GM12878 (cell line): ENCODE results near the gene LRRN4CL. TPM values are rescaled to one million over a fixed set of nuclear protein-coding genes. Genes with fewer than 3 reads are reported as not detected.

Source experiments
- CHD2 ChIP-seq: IDR thresholded peaks from 2 replicates; pipeline ENCODE4 v1.6.1; 2011; ENCODE audit warnings: low read depth, low read length, improper control_type of control experiment, borderline replicate concordance
- E4F1 ChIP-seq: fragments of 450-650 bp; IDR thresholded peaks from 2 replicates; pipeline ENCODE4 v1.6.1; 2018; ENCODE audit warnings: borderline replicate concordance, mild to moderate bottlenecking; ENCODE audit not compliant: partially characterized antibody
- REST ChIP-seq: IDR thresholded peaks from 2 replicates; pipeline ENCODE4 v1.6.1; 2012; ENCODE audit warnings: mild to moderate bottlenecking, low read depth, low read length
- SP1 ChIP-seq: IDR thresholded peaks from one replicate; pipeline ENCODE4 v1.6.1; 2011; ENCODE audit warnings: low read depth, low read length
- TAF1 ChIP-seq: IDR thresholded peaks from 2 replicates; pipeline ENCODE4 v1.6.1; 2011; ENCODE audit warnings: mild to moderate bottlenecking, low read depth, low read length, borderline replicate concordance
- YBX1 ChIP-seq: fragments of 450-650 bp; IDR thresholded peaks from 2 replicates; pipeline ENCODE4 v1.6.1; 2016; ENCODE audit warnings: antibody characterized with exemption
- polyA plus RNA-seq, 11 experiments: library from polyadenylated mRNA; depleted of rRNA in 4 of 11; unstranded in 6 of 11; stranded (reverse) in 5 of 11; fragments of >200 nt; fragmentation: Nextera tagmentation in 4 of 11; fragmentation: Illumina TruSeq in 1 of 11; extraction: Ambion mirVana in 4 of 11; extraction: Trizol in 1 of 11; gene quantifications; 1 replicate in 1 of 11; 2 replicates in 10 of 11; pipeline versions ENCODE4 v1.2.1 to v1.2.3, GENCODE V29; 2011 to 2016; ENCODE audit warnings: inconsistent platforms in 2 of 11, missing spikeins in 2 of 11, low read depth in 1 of 11
- total RNA-seq, 4 experiments: library from RNA; depleted of rRNA in 3 of 4; stranded (reverse); fragments of >200 nt in 3 of 4; fragmentation: Illumina TruSeq in 1 of 4; extraction: Trizol in 1 of 4; gene quantifications; 2 replicates each; pipeline versions ENCODE4 v1.2.1 to v1.2.3, GENCODE V29; 2013 to 2021

LRRN4CL gene
- total and polyA plus RNA-seq, 10 of the 15 experiments (the other 5 are each of a cell fraction or from before 2014, with no cell fraction given) = 0.01 to 0.06 TPM; not detected in 8

- TF ChIP-seq E4F1 (no peak), SP1 (no peak), REST (peak; percentile 35; the same call in 1 of the 2 replicates), YBX1 (no peak), CHD2 (peak; percentile 81), TAF1 (peak; percentile 77; the same call in 1 of the 2 replicates)
Observed at GRCh38 chr11:62728171-62728988, 39.0 kb upstream of the LRRN4CL start, which contains the start of gene TTC9C (continued).
